Measurements from ENCODE around the gene ASB8.
"Not testable (repeated sequence)": the region's sequence is repeated elsewhere in the genome, so short reads cannot be mapped to it uniquely, and the experiment has no call there.

Gene ASB8

DNA sequence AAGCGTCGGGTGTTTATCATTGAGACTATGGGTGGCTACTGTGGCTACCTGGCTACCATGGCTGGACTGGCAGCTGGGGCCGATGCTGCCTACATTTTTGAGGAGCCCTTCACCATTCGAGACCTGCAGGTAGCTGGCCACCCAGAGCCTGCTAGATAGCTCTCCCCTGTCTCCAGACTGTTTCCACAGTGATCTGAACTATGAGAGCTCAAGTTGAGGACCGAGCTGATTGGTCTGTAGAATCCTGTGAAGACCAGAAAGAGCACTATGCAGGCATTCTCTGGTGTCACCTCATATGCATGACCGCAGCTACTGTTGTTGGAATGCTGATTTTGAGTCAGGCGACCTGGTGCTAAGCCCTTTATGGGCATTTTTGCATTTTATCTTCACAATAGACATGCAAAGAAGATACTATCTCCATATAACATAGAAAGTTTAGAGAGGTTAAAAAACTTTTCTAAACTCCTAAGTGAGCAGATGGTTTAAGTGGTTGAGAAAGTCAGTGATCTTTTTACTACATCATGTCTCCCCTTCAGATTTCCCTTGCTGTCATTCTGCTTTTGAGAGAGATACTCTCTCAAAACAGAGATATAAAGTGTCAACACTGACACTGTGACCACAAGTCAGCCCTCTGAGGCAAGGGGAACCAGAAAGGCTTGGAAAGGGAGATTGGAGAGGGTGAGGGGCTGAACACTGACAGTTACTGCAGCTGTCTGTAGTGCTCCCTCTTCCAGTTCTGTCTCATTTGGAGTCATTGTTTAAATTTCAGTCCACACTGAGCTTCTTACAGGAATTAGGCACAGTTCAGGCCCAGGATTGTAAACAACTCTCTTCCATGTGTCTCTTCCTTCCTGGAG is 14.3 kb downstream of the ASB8 start:
- no peak for DNase-seq (ENCODE audit: low spot score)

- DNase-seq (ENCODE audit: low spot score): no peak
These were observed 22.3 kb downstream of the ASB8 start for GRCh38 chr12:48135027-48135426.

DNA sequence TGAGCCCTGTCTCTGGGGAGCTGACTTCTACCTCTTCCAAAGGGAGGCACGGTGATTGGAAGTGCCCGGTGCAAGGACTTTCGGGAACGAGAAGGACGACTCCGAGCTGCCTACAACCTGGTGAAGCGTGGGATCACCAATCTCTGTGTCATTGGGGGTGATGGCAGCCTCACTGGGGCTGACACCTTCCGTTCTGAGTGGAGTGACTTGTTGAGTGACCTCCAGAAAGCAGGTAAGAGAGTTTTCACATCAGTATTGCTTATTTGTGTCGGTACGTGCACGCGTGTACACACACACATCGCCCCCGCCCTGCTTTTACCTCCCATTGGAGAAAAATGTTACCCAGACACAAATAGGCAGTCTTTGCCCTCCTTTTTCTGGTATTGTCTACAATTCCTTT is 24.5 kb downstream of the ASB8 start:
- no peak for DNase-seq (ENCODE audit: low spot score)

DNA sequence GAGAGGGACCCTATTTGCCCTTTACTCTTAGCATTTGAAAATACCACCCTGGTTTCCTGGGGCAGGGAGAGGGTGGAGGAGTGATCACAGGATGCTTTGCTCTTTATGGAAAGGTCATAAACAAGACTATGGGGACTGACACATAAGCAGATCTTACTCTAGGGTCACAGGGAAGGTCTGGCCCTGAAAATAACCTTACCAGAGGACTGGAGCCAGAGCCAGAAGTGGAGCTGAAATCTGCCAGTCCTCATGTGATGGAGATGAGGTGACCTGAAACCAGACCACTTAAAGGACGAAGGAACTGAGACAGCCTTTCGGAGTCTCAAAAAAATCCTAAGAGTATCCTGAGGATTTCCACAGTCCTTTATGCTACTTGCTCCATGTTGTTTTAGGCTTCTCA is 25.8 kb downstream of the ASB8 start:
- DNase-seq (ENCODE audit: low spot score): no peak

- no peak for DNase-seq (ENCODE audit: low spot score)
These were observed 27.9 kb downstream of the ASB8 start for GRCh38 chr12:48129376-48129775.

DNA sequence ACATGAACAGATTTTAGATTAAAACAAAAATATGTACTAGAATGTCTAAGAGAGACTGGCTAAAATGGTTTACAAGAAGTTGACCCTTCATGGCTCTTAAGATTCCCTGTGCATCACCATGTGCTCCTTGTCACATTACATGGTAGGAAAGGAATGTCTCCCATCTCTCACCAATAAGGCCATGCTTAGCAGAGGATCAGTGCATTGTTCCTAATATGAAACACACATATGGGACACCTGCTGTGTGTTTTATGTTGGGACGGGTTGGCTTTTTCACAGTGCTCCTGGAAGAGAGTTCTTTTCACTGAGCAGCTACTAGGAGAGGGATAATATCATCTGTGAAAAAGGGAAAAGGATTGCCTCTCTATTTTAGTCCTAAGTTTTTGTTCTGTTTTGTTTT is 28.5 kb downstream of the ASB8 start:
- no peak for DNase-seq (ENCODE audit: low spot score)

DNA sequence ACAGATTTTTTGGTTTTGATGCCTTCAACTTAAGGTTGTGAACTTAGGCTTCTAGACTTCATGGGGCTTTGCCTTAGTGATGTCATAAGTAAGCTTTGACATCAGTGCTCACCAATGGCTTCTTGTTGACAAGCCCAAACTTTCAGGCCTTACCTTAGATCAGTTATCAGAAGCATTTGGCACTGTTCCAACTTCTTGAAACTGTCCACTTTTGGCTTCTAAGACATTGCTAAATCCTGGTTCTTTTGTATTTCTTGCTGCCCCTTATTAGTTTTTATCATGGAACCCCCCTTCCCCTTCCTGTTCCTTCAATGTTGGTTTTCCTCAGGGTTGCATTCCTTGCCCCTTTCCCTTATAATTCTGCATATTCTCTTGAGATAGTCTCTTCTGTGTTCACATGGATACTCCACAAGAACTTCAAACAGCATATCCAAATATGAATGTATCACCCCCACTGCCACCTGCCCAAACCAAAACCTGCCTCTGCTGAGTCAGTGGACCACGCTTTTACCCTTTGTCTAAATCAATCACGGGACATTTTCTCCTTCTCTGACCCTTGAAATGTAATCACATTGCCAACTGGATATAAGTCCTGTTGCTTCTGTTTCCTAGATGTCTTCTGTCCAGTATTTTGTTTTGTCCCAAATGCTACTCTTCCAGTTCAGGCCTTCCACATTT is 30.2 kb downstream of the ASB8 start:
- no peak for DNase-seq (ENCODE audit: low spot score)

DNA sequence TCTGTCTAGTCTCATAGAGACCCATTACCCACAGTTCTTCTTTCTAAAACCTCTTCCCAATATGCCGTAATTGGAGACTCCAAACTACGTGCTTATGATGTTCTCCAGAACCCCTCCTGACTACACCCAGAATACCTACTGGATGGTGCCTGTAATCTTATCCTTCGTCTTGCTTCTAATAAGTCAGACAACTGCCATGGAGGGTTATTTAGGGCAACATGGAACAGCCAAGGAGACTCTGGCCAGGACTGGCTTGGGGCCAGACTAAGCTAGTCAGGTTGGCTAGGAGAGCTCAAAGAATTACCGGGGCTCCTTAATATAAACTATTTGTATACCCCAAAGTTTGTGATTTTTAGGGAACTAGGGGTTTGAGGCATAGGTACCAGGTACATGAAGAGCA is 31.3 kb downstream of the ASB8 start:
- DNase-seq (ENCODE audit: low spot score): peak; percentile 7

DNA sequence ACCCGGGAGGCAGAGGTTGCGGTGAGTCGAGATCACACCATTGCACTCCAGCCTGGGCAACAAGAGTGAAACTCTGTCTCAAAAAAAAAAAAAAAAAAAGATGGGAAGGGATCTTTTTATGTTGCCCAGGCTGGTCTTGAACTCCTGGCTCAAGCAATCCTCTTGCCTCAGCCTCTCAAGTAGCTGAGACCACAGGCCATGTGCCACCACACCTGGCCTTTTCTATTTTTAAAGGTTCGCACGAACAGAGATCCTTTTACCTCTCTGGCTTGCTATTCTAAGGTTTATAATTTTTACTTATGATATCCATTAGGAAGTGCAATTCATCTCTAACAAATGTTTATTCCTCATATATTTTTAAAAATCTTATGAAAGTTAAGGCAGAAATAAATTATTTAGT is 31.8 kb downstream of the ASB8 start:
- DNase-seq (ENCODE audit: low spot score): not testable (repeated sequence)

DNA sequence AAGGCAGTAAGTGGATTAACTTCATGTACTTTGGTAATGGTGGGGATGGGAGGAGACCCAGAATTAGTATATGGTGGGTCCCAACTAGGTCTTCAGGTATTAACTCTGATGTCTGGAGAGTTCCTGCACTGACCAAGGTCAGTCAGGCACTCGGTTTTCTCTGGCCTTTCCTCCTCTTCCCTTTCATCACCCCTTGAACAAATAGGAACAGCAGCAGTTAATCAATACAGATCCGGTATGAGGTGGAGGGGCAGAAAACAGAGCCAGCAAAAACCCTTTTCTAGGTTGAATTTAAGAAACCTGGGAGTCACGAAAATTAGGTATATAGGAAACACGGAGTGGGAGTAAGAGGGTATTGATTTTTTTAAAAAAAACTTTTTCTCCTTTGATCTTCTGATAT is 34.1 kb downstream of the ASB8 start:
- DNase-seq (ENCODE audit: low spot score): no peak

- no peak for DNase-seq (ENCODE audit: low spot score)
These were observed 35.1 kb downstream of the ASB8 start for GRCh38 chr12:48122065-48122834.

GRCh38 chr12:48121522-48121921 is 35.8 kb downstream of the ASB8 start:
- DNase-seq (ENCODE audit: low spot score): no peak

GRCh38 chr12:48119834-48120195 is 37.5 kb downstream of the ASB8 start:
- DNase-seq (ENCODE audit: low spot score): no peak

GRCh38 chr12:48119078-48119833 is 38.1 kb downstream of the ASB8 start, which contains the start of gene PFKM:
PFKM (plus strand) TSS chr12:48119364; CDS start chr12:48122775, 3,411 bp downstream.
- DNase-seq (ENCODE audit: low spot score): peak; percentile 96

DNA sequence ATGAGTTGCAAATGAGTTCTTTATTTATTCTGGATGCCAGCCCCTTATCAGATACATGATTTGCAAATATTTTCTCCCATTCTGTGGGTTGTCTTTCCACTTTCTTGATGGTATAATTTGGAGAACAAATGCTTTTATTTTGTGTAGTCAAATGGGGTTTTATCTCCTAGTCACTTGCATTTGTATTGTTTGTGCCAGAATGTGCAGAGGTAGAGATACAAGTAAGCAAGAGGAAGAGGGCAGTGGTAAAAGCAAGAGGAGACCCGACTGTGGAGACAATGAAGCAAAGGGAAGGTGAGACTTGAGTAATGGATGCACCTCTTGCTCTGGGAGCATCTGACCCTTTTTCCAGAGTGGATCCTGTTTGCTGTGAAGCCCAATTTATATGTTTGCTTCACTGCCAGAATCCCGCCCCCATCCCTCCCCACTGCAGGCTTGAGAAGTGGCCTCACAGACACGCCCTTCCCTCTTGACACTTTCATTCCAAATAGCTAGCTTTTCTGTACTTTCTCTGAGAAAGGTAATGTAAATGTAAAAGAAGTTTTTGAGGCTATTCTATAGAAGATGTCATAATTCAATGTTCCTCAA is 38.9 kb downstream of the ASB8 start:
- DNase-seq (ENCODE audit: low spot score): no peak

GRCh38 chr12:48115957-48116356 is 41.4 kb downstream of the ASB8 start:
- DNase-seq (ENCODE audit: low spot score): no peak

DNA sequence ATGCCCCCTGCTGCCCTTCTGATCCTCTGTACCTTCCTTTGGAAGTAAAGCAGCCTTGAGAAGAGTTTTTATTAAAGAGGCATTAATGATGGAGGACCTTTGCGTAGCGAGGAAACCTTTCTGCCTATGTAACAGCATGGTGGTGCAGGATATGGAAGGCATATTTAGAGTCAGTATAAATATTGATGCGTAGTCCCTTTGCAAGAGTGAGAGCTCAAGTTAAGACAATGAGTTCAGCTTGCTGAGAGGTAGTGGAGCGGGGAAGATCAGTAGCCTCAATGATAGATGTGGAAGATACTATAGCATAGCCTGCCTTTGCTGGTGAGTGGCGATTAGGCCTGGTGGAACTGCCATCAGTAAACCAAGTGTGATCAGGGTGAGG is 46.0 kb downstream of the ASB8 start:
- DNase-seq (ENCODE audit: low spot score): not testable (repeated sequence)

- DNase-seq (ENCODE audit: low spot score): no peak
These were observed 46.5 kb downstream of the ASB8 start for GRCh38 chr12:48110691-48111311.

- DNase-seq (ENCODE audit: low spot score): no peak
These were observed 47.9 kb downstream of the ASB8 start for GRCh38 chr12:48109424-48109823.

- DNase-seq (ENCODE audit: low spot score): no peak
These were observed 50.4 kb downstream of the ASB8 start for GRCh38 chr12:48106681-48107613.
